DMS53 treated with DMSO at 0.1 percent for 48 hours (cell line): Measurements from ENCODE around the gene GRIK4.
"Not testable (repeated sequence)": the region's sequence is repeated elsewhere in the genome, so short reads cannot be mapped to it uniquely, and the experiment has no call there.

Experiments used
- DNase-seq: peaks from one replicate; lab custom pipeline; 2025; ENCODE audit not compliant: unreplicated experiment; lab: John Stamatoyannopoulos, UW

GRIK4 gene

GRCh38 chr11:120571476-120571875, 59.9 kb downstream of the GRIK4 start:
- DNase-seq: no peak

DNA sequence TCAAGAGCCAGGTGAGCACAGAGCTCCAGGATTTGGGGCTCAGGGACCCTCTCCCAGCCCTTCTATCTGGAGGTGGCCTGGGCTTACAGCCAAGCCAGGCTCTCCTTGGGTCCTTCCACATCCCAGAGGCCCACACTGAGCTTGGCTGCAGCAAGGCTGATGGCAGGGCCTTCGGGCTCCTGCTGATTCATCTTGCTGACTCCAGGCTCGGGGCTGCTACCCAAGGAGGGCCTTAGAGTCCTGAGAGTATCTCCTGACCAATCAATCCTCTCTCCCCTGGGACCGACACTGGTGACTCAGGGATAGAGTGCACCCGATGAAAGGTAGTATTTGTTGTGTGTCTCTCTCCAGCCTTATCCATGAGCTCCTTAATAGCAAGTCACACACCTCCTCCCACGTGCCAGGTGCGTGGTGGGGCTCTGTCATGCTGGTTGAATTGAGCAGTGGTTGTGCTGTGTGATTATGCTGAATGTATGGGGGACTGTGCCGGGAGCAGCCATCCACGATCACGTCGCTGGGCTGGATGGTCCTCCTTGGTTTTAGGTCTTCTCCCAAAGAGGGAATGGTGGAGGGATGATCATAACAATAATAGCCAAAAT, 62.3 kb downstream of the GRIK4 start:
- DNase-seq: no peak

GRCh38 chr11:120574876-120575275, 63.3 kb downstream of the GRIK4 start:
- DNase-seq: no peak

DNA sequence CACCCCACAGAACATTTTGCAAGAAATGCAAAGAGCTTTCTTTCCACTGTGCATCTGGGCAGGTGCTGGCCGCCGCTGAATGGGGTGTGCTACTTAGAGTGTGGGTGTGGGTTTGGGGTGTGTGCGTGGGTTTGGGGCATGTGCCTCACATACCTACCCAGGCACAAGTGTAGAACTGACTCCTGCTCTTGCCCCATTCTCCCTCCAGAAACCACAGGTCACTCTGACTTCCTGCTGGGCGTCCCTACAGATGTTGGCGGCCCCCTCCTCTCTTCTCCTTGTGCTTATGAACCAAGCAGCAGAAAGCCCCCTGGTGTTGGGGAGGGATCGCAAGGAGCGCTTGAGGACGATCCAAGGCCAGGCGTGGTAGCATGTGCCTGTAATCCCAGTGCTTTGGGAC, 63.9 kb downstream of the GRIK4 start:
- DNase-seq: no peak

- DNase-seq: no peak
These were observed 65.1 kb downstream of the GRIK4 start for GRCh38 chr11:120576606-120577005.

- DNase-seq: no peak
These were observed 65.5 kb downstream of the GRIK4 start for GRCh38 chr11:120577041-120577440.

- DNase-seq: no peak
These were observed 66.2 kb downstream of the GRIK4 start for GRCh38 chr11:120577624-120578363.

GRCh38 chr11:120578596-120579154, 67.1 kb downstream of the GRIK4 start:
- DNase-seq: no peak

GRCh38 chr11:120579611-120580031, 68.1 kb downstream of the GRIK4 start:
- no peak for DNase-seq

DNA sequence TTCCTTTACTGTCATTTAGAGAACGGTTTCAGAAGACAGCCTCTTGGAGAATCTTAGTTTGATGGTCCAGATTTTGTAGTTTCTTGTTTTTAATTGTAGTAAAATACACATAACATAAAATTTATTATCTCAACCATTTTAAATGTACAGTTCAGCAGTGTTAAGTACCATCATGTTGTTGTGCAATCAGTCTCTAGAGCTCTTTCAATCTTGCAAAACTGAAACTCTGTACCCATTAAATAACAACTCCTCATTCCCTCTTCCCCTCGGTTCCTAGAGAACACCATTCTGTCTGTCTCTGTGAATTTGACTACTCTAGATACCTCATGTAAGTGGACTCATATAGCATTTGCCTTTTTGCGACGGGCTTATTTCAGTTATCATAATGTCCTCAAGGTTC, 69.8 kb downstream of the GRIK4 start:
- no peak for DNase-seq

- not testable (repeated sequence) for DNase-seq
These were observed 71.0 kb downstream of the GRIK4 start for GRCh38 chr11:120582535-120582934.

GRCh38 chr11:120586072-120586471, 74.5 kb downstream of the GRIK4 start:
- no peak for DNase-seq

DNA sequence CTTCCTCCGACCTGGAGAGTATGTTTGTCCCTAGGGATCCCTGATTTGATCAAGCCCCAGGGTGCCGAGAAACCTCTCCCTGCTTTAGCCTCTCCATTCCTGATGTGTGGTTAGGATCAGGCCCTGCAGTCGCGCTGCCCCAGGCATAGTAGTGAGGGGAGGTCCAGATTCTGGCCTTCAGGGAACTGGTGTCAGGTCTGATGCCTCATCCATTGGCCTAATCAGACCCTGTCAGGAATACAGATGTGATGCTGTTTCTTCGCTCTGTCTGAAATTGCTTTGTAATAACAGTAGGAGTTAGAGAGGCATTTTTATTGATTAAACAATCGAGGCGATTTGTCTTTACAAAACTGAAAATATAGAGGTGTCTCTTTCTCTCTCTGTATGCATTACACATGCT, 75.2 kb downstream of the GRIK4 start:
- no peak for DNase-seq

- no peak for DNase-seq
These were observed 75.8 kb downstream of the GRIK4 start for GRCh38 chr11:120587299-120587698.

- no peak for DNase-seq
These were observed 77.8 kb downstream of the GRIK4 start for GRCh38 chr11:120589376-120589775.

- no peak for DNase-seq
These were observed 78.9 kb downstream of the GRIK4 start for GRCh38 chr11:120590472-120590871.

- no peak for DNase-seq
These were observed 83.2 kb downstream of the GRIK4 start for GRCh38 chr11:120594746-120595145.

DNA sequence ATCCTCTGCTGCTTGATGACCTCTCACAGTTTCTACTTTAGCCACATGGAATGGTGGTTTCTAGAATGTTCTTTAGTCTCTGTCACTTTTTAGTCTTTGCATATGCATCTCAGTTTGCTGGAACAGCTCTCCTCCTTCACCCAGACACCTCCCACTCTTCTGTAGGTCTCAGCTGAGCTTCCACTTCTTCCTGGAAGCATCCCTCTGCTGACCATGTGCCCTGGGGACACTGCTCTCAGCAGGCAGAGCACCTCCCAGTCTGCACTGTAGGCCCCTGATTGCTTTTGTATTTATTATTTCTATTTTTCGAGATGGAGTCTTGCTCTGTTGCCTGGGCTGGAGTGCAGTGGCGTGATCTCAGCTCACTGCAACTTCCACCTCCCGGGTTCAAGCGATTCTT, 84.0 kb downstream of the GRIK4 start:
- no peak for DNase-seq

DNA sequence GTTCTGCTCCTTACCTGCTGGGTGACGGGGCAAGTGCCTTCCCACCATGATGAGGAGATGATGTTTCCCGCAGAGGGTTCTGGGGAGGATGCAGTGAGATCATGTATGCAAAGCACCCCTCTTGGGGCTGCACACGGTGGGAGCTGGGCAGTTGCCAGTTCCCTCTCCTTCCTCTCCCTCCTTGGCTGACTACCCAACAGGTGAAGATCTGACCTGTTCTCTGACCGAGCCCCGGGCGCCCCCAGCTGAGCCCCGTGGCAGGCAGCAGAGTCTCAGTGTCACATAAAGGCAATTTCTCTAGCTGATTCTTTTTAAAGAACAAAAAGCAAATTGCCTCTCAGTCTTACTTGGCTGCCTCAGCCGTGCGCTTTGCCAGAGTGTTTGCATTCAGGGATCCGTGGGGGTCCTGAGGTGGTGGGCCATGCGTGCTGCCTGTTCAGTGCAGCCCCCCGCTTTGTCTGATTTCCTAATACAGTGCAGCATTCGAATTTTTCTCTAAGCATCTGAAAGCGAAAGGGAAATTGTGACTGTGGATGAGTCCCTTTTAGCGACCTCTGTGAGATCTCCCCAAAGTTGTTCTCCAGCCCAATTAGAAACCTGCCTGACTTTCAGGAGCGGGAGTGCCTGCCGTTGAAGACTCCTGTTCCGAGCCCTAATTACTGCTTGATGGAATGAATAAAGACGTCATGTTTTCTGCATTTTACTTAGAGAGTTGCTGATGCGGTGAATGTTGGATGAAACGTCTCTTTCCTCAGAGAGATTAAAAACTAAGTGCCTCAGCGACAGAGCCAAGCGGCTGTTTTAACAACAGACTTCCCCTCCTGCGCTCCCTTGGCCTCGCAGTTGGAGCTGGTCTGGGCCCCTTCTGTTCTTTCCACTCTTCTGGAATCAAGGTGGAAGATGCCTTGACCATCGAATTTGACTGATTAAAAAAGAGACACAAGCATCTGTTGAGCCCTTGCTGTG, 86.0 kb downstream of the GRIK4 start:
- no peak for DNase-seq

DNA sequence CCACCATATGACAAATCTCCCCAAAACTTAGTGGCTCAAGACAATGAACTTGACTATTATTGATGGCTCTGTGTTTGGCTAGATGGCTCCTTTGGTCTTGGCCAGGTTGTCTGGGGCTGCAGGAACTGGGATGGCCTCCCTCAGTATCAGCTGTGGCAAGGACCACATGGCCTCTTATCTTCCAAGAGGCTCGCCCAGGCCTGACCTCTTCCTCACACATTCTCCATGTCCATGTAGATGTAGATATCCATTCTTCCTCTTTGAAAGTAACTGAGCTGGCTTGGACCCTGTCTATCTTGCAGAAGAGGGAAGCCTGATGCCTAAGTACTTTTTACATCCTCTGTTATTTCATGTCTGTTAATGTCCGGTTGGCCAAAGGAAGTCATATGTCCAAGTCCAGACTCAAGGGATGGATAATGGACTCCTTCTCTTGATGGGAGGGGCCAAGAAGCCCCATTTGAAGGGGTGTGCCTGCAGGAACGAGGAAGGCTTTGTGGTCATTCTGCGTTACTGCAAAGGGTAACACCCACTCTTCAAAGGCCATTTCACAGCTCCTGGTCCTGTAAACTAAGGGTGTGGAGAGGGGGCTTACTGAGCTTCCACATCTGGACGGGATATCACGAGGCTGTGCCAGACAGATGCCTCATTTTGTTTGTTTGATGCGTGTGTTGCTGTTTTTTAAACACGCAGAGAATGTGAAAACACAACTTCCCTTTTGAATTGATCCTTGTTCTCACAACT, 87.1 kb downstream of the GRIK4 start:
- no peak for DNase-seq
